Bronchial epithelial cell (primary cell): ENCODE results near the gene KCNH5. TPM values are rescaled to one million over a fixed set of nuclear protein-coding genes. Genes with fewer than 3 reads are reported as not detected.

Experiments used
- DNase-seq: peaks from one replicate; pipeline ENCODE4 v3.0.0-alpha.2; 2010; ENCODE audit warnings: low read depth
- FAIRE-seq: peaks from 2 replicates; lab custom pipeline; 2011; peaks lifted over from hg19 to GRCh38; lab: Jason Lieb, UNC
- H3K27me3 ChIP-seq: 2 replicates; pipeline ENCODE4 v1.5.1; 2011; ENCODE audit warnings: low read length; ENCODE audit not compliant: control insufficient read depth, insufficient read depth
- H3K36me3 ChIP-seq: 2 replicates; pipeline ENCODE4 v1.5.1; 2011; ENCODE audit warnings: low read length; ENCODE audit not compliant: control insufficient read depth, insufficient read depth
- H3K4me3 ChIP-seq: 2 replicates; pipeline ENCODE4 v1.5.1; 2011; ENCODE audit warnings: mild to moderate bottlenecking, low read depth, low read length, control low read depth
- total RNA-seq: library from RNA; depleted of rRNA; stranded (reverse); fragments of >200 nt; gene quantifications from 2 replicates; pipeline ENCODE4 v1.2.1, GENCODE V29; 2014
- TF ChIP-seq, protein P1 (sequence below): IDR thresholded peaks from 2 replicates; pipeline ENCODE4 v1.5.1; 2011; ENCODE audit warnings: mild to moderate bottlenecking, moderate library complexity, low read length, control low read depth, inconsistent platforms; ENCODE audit not compliant: insufficient read depth, severe bottlenecking

KCNH5 gene
- total RNA-seq, 1 donor from 2014 or later, result under 0.01 TPM

GRCh38 chr14:62854951-62855350, 190.3 kb downstream of the KCNH5 start:
- FAIRE-seq, result no peak
- TF ChIP-seq, protein P1, sequence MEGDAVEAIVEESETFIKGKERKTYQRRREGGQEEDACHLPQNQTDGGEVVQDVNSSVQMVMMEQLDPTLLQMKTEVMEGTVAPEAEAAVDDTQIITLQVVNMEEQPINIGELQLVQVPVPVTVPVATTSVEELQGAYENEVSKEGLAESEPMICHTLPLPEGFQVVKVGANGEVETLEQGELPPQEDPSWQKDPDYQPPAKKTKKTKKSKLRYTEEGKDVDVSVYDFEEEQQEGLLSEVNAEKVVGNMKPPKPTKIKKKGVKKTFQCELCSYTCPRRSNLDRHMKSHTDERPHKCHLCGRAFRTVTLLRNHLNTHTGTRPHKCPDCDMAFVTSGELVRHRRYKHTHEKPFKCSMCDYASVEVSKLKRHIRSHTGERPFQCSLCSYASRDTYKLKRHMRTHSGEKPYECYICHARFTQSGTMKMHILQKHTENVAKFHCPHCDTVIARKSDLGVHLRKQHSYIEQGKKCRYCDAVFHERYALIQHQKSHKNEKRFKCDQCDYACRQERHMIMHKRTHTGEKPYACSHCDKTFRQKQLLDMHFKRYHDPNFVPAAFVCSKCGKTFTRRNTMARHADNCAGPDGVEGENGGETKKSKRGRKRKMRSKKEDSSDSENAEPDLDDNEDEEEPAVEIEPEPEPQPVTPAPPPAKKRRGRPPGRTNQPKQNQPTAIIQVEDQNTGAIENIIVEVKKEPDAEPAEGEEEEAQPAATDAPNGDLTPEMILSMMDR, result no peak
- Histone ChIP-seq H3K4me3 (no peak overlapping the region), H3K27me3 (no peaks in the 10 kb centered on the region), H3K36me3 (no peaks in the 10 kb centered on the region)
- DNase-seq, result no peak

GRCh38 chr14:62847168-62847567, 198.1 kb downstream of the KCNH5 start:
- DNase-seq (no peak), FAIRE-seq (no peak)
- H3K4me3 ChIP-seq, result no peak overlapping the region
- no peaks in the 10 kb centered on the region for H3K27me3 ChIP-seq
- TF ChIP-seq, protein P1, result no peak
- H3K36me3 ChIP-seq, result no peaks in the 10 kb centered on the region

DNA sequence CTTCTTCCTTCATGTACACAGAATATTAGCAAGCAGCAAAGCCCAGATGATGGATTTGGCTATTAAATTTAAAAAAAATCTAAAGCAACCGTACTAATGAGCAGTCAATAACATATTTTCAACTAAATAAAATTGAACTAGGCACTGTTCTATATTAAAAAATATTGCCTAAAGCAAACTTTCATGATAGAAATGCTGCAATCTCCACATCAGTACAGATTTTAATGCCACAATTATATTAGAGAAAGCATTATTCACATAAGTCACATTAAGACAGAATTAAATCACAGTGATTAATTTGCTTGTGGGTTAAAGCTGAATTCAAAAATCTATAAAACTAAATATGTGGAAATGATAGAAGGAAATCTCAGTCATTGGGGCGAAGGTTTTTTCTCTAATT, 200.7 kb downstream of the KCNH5 start:
- DNase-seq (no peak), FAIRE-seq (no peak)
- Histone ChIP-seq H3K4me3 (no peak overlapping the region), H3K27me3 (no peaks in the 10 kb centered on the region), H3K36me3 (no peaks in the 10 kb centered on the region)
- TF ChIP-seq, protein P1, result no peak

DNA sequence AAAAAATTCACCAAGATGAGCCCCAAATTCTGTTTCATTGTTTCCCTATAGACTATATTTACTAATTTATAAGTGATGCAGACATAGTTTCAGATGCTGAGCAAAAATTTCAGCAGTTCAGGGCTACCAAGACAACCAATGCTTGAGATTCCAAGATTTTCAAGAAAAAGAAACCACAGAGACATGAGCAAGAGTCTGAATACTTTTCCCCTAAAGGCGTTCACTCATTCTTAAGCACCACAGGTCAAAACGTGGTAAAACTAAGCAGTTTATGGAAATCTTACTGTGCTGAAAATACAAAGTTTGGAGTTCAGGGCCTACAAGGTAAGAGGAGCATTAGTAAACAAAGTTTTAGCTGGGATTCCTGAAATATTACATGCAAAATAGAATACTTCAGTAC, 221.2 kb downstream of the KCNH5 start:
- H3K36me3 ChIP-seq, result no peaks in the 10 kb centered on the region
- no peaks in the 10 kb centered on the region for H3K27me3 ChIP-seq
- no peak for DNase-seq
- no peak overlapping the region for H3K4me3 ChIP-seq
- FAIRE-seq, result no peak
- TF ChIP-seq, protein P1, result no peak

DNA sequence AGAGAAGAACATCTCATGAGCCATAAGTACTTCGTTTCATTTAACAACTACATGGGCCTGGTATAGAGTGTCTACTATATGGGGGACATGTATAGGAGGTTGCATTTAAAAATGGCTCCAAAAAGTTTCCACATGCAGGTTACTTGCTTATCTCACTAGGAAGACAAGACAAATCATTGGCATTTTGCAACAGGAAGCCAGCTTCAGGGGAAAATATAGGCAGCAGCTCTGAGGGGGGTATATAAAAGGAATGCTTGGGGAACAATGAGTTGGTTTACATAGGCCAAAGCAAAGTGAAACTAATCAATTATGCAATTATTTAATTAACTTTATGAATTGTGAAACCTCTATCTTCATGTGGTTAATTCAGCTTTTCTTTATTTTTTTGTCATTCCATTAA, 225.3 kb downstream of the KCNH5 start:
- Histone ChIP-seq H3K27me3 (no peaks in the 10 kb centered on the region), H3K36me3 (no peaks in the 10 kb centered on the region), H3K4me3 (no peak overlapping the region)
- TF ChIP-seq, protein P1, result no peak
- FAIRE-seq, result no peak
- DNase-seq, result no peak

GRCh38 chr14:62807636-62808035, 237.6 kb downstream of the KCNH5 start:
- DNase-seq, result no peak
- FAIRE-seq, result no peak
- no peaks in the 10 kb centered on the region for H3K27me3 ChIP-seq
- TF ChIP-seq, protein P1, result no peak
- no peak overlapping the region for H3K4me3 ChIP-seq
- H3K36me3 ChIP-seq, result no peaks in the 10 kb centered on the region
